Lung (tissue), 12 donors: ENCODE data around the gene ATXN1. TPM values are rescaled to one million over a fixed set of nuclear protein-coding genes. Genes with fewer than 3 reads are reported as not detected.

Source experiments
- ATAC-seq: fragments of 200-7000 bp; cut with Tn5 transposase; one replicate; pipeline ENCODE4 v1.9.1; 2020; ENCODE audit warnings: moderate number of reproducible peaks; ENCODE audit not compliant: insufficient read depth, low FRiP score
- DNase-seq, 3 donors: peaks; one replicate each; pipeline ENCODE4 v3.0.0-alpha.2; 2013 to 2017
- H3K27ac ChIP-seq, 2 donors: one replicate each; pipeline ENCODE4 v1.5.1; 2013; ENCODE audit warnings: mild to moderate bottlenecking in 2 of 2, moderate library complexity in 2 of 2, control low read depth in 1 of 2, inconsistent platforms in 1 of 2, low read depth in 1 of 2, low read length in 1 of 2
- H3K27me3 ChIP-seq, 3 donors: one replicate each; pipeline ENCODE4 v1.5.1; 2013; ENCODE audit warnings: low read length in 2 of 3; ENCODE audit not compliant: control insufficient read depth in 3 of 3, insufficient read depth in 3 of 3
- H3K36me3 ChIP-seq, 4 donors: one replicate each; pipeline ENCODE4 v1.5.1; 2013; ENCODE audit warnings: low read length in 4 of 4, mild to moderate bottlenecking in 1 of 4, moderate library complexity in 1 of 4; ENCODE audit not compliant: control insufficient read depth in 4 of 4, insufficient read depth in 4 of 4
- H3K4me1 ChIP-seq, 5 donors: one replicate each; pipeline ENCODE4 v1.5.1; 2013; ENCODE audit warnings: low read length in 5 of 5, mild to moderate bottlenecking in 2 of 5, moderate library complexity in 1 of 5; ENCODE audit not compliant: control insufficient read depth in 5 of 5, insufficient read depth in 5 of 5
- H3K4me3 ChIP-seq: one replicate; pipeline ENCODE4 v1.5.1; 2013; ENCODE audit warnings: mild to moderate bottlenecking, control low read depth, moderate library complexity
- H3K9ac ChIP-seq, 2 donors: one replicate each; pipeline ENCODE4 v1.5.1; 2013; ENCODE audit warnings: low read length in 2 of 2, control low read depth in 1 of 2; ENCODE audit not compliant: insufficient read depth in 1 of 2
- H3K9me3 ChIP-seq, 4 donors: one replicate each; pipeline ENCODE4 v1.5.1; 2013; ENCODE audit warnings: low read length in 3 of 4, mild to moderate bottlenecking in 1 of 4, moderate library complexity in 1 of 4; ENCODE audit not compliant: control insufficient read depth in 4 of 4, insufficient read depth in 3 of 4
- WGBS, 2 donors: extraction: QIAGEN DNeasy Blood & Tissue Kit; methylation state at CpG; one replicate each; pipeline ENCODE4 v1.1.7; 2013; 5-methylcytosine and 5-hydroxymethylcytosine counted together
- polyA plus RNA-seq, 2 donors: library from polyadenylated mRNA; stranded (reverse); fragments of 200-250 nt; gene quantifications; one replicate each; pipeline ENCODE4 v1.2.1, GENCODE V29; 2013
- total RNA-seq, 2 donors: library from RNA; depleted of rRNA in 1 of 2; stranded (reverse); fragments of >200 nt in 1 of 2; gene quantifications; one replicate each; pipeline ENCODE4 v1.2.1, GENCODE V29; 2014 to 2021
- TF ChIP-seq, protein P1 (sequence below): IDR thresholded peaks from 2 replicates; pipeline ENCODE4 v1.5.1; 2012; ENCODE audit warnings: mild to moderate bottlenecking; ENCODE audit errors: control extremely low read depth, extremely low read depth
- donor health status: control.
- donor health status: control.
- donor health status: Bipolar disorder and iron deficiency.
- donor health status: healthy.
- donor health status: DM: yes; HTN: yes; CAD: no.

Gene ATXN1
- total and polyA plus RNA-seq, 4 donors = 9.7 to 108 (median 34.9) TPM

DNA sequence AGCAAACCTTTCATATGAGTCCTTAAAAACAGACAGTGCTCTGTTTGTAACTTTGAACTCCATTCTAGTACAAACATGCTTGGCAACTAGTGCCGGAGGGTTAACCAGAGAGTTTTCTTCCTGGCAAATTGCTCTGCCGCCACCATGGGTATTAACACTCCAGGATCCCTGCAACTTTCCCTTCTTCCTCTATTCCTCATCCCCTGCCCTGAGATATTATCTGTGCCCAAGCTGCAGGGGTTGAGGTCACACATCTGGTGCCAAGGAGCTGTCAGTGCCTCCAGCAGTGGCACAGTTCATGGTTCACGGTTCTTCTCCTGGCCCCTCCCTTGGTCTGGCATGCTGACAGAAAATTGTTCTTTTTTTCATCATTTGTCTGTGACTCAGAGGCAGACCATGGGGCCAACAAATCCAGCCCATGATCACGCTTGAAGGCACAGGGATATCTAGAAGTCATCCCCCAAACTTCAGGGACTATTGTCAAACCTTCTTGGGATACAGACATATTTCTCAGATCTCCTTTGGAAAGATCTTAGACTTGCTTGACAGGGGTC is 77.5 kb downstream of the ATXN1 start:
- no peak overlapping the region for H3K4me3 ChIP-seq
- TF ChIP-seq, protein P1, sequence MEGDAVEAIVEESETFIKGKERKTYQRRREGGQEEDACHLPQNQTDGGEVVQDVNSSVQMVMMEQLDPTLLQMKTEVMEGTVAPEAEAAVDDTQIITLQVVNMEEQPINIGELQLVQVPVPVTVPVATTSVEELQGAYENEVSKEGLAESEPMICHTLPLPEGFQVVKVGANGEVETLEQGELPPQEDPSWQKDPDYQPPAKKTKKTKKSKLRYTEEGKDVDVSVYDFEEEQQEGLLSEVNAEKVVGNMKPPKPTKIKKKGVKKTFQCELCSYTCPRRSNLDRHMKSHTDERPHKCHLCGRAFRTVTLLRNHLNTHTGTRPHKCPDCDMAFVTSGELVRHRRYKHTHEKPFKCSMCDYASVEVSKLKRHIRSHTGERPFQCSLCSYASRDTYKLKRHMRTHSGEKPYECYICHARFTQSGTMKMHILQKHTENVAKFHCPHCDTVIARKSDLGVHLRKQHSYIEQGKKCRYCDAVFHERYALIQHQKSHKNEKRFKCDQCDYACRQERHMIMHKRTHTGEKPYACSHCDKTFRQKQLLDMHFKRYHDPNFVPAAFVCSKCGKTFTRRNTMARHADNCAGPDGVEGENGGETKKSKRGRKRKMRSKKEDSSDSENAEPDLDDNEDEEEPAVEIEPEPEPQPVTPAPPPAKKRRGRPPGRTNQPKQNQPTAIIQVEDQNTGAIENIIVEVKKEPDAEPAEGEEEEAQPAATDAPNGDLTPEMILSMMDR = no peak
- no peaks in the 10 kb centered on the region for H3K27me3 ChIP-seq
- H3K27ac ChIP-seq = peak overlapping the region; percentile 14 to 34
- H3K36me3 ChIP-seq = no peaks in the 10 kb centered on the region
- no peaks in the 10 kb centered on the region for H3K9me3 ChIP-seq
- peak; percentile 40 for ATAC-seq
- H3K9ac ChIP-seq = no peak overlapping the region
- DNase-seq = no peak
- WGBS, 2 donors = 38 to 42% methylated on average over 4 of the region's 4 CpGs
- peaks cover 0 to 30% (median 8%) of the 10 kb centered on the region in 5 donors for H3K4me1 ChIP-seq

DNA sequence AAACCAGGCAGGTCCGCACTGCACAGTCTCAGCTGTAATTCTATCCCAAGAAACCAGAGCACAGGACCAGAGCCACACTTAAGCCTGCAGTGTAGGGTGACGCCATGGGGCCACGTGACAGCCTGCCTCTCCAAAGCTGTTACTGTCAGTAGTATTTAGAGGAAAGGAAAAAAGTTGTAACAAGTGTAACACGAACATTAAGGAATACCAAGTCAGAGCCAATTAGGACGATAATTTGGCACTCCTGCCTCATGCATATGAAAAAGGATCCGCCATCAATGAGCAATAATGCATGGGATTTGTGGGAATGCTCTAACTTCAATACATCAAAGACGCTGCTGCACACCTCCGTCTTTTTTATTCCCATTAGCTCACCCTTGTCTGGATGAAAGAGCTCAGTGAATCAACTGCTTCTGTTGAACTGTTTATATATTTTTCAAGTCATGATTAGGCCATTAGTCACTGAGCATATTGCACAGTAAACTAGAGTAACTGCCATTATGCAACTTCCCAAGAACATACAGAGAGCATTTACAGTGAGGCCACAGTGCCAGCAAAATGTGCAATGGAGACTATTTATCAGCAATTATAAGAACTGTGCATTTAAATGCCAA is 79.9 kb downstream of the ATXN1 start:
- peak overlapping the region in 1 of 2 donors; percentile 42 for H3K27ac ChIP-seq
- peaks cover 7 to 28% (median 12%) of the 10 kb centered on the region in 5 donors for H3K4me1 ChIP-seq
- ATAC-seq (peak; percentile 36), DNase-seq (peak in 2 of 3 donors; percentile 46 to 81)
- no peaks in the 10 kb centered on the region for H3K27me3 ChIP-seq
- H3K36me3 ChIP-seq = no peaks in the 10 kb centered on the region
- WGBS, 2 donors = 59 to 84% methylated on average over 8 of the region's 8 CpGs
- H3K9ac ChIP-seq = no peak overlapping the region
- no peak overlapping the region for H3K4me3 ChIP-seq
- H3K9me3 ChIP-seq = no peaks in the 10 kb centered on the region
- TF ChIP-seq, protein P1 = no peak

DNA sequence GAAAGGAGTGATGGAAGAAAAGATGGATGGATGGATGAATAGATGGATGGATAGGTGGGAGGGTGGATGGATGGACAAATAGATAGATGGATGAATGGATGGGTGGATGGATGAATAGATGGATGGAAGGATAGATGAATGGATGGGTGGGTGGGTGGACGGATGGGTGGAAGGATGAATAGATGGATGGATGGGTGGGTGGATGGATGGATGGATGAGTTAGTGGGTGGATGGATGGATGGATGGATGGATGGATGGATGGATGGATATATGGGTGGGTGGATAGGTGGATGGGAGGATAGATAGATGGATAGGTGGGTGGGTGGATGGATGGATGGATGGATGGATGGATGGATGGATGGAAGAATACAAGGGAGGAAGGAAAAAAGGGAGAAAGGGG is 82.2 kb downstream of the ATXN1 start:
- 100% methylated on average over 1 of the region's 1 CpG for WGBS, 2 donors

More for the DNA sequence above, 82.2 kb downstream of the ATXN1 start:
- DNase-seq (no peak), ATAC-seq (no peak)
- TF ChIP-seq, protein P1 = no peak
- H3K27ac ChIP-seq = no peak overlapping the region
- H3K9ac ChIP-seq = no peak overlapping the region
- peaks cover 7 to 37% (median 13%) of the 10 kb centered on the region in 5 donors for H3K4me1 ChIP-seq
- H3K36me3 ChIP-seq = no peaks in the 10 kb centered on the region
- no peaks in the 10 kb centered on the region for H3K9me3 ChIP-seq
- no peaks in the 10 kb centered on the region for H3K27me3 ChIP-seq
- no peak overlapping the region for H3K4me3 ChIP-seq
